H7 (cell line): Measurements from ENCODE around the gene DONSON. TPM values are rescaled to one million over a fixed set of nuclear protein-coding genes. Genes with fewer than 3 reads are reported as not detected.
"Not testable (repeated sequence)": the region's sequence is repeated elsewhere in the genome, so short reads cannot be mapped to it uniquely, and the experiment has no call there.

ENCODE experiments used
- DNase-seq: peaks from one replicate; pipeline ENCODE4 v3.0.0; 2012
- H3K27me3 ChIP-seq: 2 replicates; pipeline ENCODE4 v1.6.0; 2011; ENCODE audit warnings: mild to moderate bottlenecking, low read length; ENCODE audit not compliant: control insufficient read depth, insufficient read depth
- H3K36me3 ChIP-seq: replicated peaks from 2 replicates; pipeline ENCODE4 v1.5.1; 2011; ENCODE audit warnings: low read length; ENCODE audit not compliant: control insufficient read depth, insufficient read depth
- H3K4me3 ChIP-seq: 2 replicates; pipeline ENCODE4 v1.5.1; 2011; ENCODE audit warnings: low read depth, mild to moderate bottlenecking, control low read depth, low read length, moderate library complexity; ENCODE audit not compliant: insufficient read depth
- total RNA-seq: library from RNA; depleted of rRNA; stranded (reverse); fragments of >200 nt; shearing (Covaris generic); gene quantifications from 2 replicates; pipeline ENCODE4 v1.2.3, GENCODE V29; 2014

Gene DONSON
- total RNA-seq, 1 experiment from 2014 or later, result 37.6 TPM

- DNase-seq, result no peak
- H3K27me3 ChIP-seq, result no peaks in the 10 kb centered on the region
- peaks cover 16% of the 10 kb centered on the region for H3K36me3 ChIP-seq
Measured at GRCh38 chr21:33578959-33579542, 9.4 kb downstream of the DONSON start.

GRCh38 chr21:33578214-33578613, 10.3 kb downstream of the DONSON start:
- Histone ChIP-seq H3K4me3 (no peak overlapping the region), H3K36me3 (peaks cover 17% of the 10 kb centered on the region), H3K27me3 (no peaks in the 10 kb centered on the region)
- DNase-seq, result no peak

More at GRCh38 chr21:33578959-33579542, 9.4 kb downstream of the DONSON start:
- H3K4me3 ChIP-seq, result no peak overlapping the region

- DNase-seq, H3K4me3 ChIP-seq, H3K27me3 ChIP-seq: not testable (repeated sequence)
- peaks cover 22% of the 10 kb centered on the region for H3K36me3 ChIP-seq
Measured at GRCh38 chr21:33576741-33577141, 11.7 kb downstream of the DONSON start.

- Histone ChIP-seq H3K27me3 (no peaks in the 10 kb centered on the region), H3K4me3 (no peak overlapping the region), H3K36me3 (peaks cover 35% of the 10 kb centered on the region)
- DNase-seq, result no peak
Measured at GRCh38 chr21:33572350-33572749, 16.1 kb downstream of the DONSON start.

- DNase-seq, result no peak
- no peak overlapping the region for H3K4me3 ChIP-seq
- H3K36me3 ChIP-seq, result peaks cover 27% of the 10 kb centered on the region
- no peaks in the 10 kb centered on the region for H3K27me3 ChIP-seq
Measured at GRCh38 chr21:33569991-33570390, 18.5 kb downstream of the DONSON start.

- no peak for DNase-seq
- Histone ChIP-seq H3K4me3 (no peak overlapping the region), H3K27me3 (no peaks in the 10 kb centered on the region), H3K36me3 (peaks cover 22% of the 10 kb centered on the region)
Measured at GRCh38 chr21:33568448-33568847, 20.0 kb downstream of the DONSON start.

- H3K36me3 ChIP-seq, result peaks cover 20% of the 10 kb centered on the region
- no peak overlapping the region for H3K4me3 ChIP-seq
- H3K27me3 ChIP-seq, result no peaks in the 10 kb centered on the region
- DNase-seq, result no peak
Measured at GRCh38 chr21:33567914-33568313, 20.6 kb downstream of the DONSON start.

- Histone ChIP-seq H3K27me3 (no peaks in the 10 kb centered on the region), H3K36me3 (peaks cover 18% of the 10 kb centered on the region), H3K4me3 (no peak overlapping the region)
- DNase-seq, result no peak
Measured at GRCh38 chr21:33566514-33566913, 22.0 kb downstream of the DONSON start.

- Histone ChIP-seq H3K4me3 (no peak overlapping the region), H3K36me3 (peaks cover 32% of the 10 kb centered on the region), H3K27me3 (no peaks in the 10 kb centered on the region)
- no peak for DNase-seq
Measured at GRCh38 chr21:33562389-33562788, 26.1 kb downstream of the DONSON start.

GRCh38 chr21:33561373-33561772, 27.1 kb downstream of the DONSON start:
- Histone ChIP-seq H3K27me3 (no peaks in the 10 kb centered on the region), H3K36me3 (peaks cover 35% of the 10 kb centered on the region), H3K4me3 (no peak overlapping the region)
- DNase-seq, result no peak

GRCh38 chr21:33560965-33561364, 27.5 kb downstream of the DONSON start:
- Histone ChIP-seq H3K27me3 (no peaks in the 10 kb centered on the region), H3K4me3 (no peak overlapping the region)

GRCh38 chr21:33559813-33560212, 28.7 kb downstream of the DONSON start:
- H3K27me3 ChIP-seq, result no peaks in the 10 kb centered on the region
- no peak for DNase-seq
- no peak overlapping the region for H3K4me3 ChIP-seq
- H3K36me3 ChIP-seq, result peaks cover 38% of the 10 kb centered on the region

More at GRCh38 chr21:33560965-33561364, 27.5 kb downstream of the DONSON start:
- no peak for DNase-seq
- H3K36me3 ChIP-seq, result peaks cover 35% of the 10 kb centered on the region

- DNase-seq, result no peak
- H3K27me3 ChIP-seq, result no peaks in the 10 kb centered on the region
- no peak overlapping the region for H3K4me3 ChIP-seq
- peaks cover 46% of the 10 kb centered on the region for H3K36me3 ChIP-seq
Measured at GRCh38 chr21:33558777-33559421, 29.6 kb downstream of the DONSON start.

GRCh38 chr21:33557447-33557846, 31.0 kb downstream of the DONSON start:
- H3K36me3 ChIP-seq, result peaks cover 57% of the 10 kb centered on the region

GRCh38 chr21:33554982-33555344, 33.5 kb downstream of the DONSON start:
- peaks cover 62% of the 10 kb centered on the region for H3K36me3 ChIP-seq

More at GRCh38 chr21:33557447-33557846, 31.0 kb downstream of the DONSON start:
- Histone ChIP-seq H3K27me3 (no peaks in the 10 kb centered on the region), H3K4me3 (no peak overlapping the region)
- DNase-seq, result no peak

More at GRCh38 chr21:33554982-33555344, 33.5 kb downstream of the DONSON start:
- no peak for DNase-seq
- Histone ChIP-seq H3K27me3 (no peaks in the 10 kb centered on the region), H3K4me3 (no peak overlapping the region)
